Astrocyte of the cerebellum (primary cell): ENCODE data around the gene TMOD1.
A peak's percentile ranks its signal among the peaks of the same experiment; 100 is the strongest.

Source experiments
- DNase-seq: peaks from one replicate; pipeline ENCODE4 v3.0.0-alpha.2; 2011; ENCODE audit warnings: low read depth
- H3K4me3 ChIP-seq: 2 replicates; pipeline ENCODE4 v1.5.1; 2011; ENCODE audit warnings: mild to moderate bottlenecking, low read depth, low read length, moderate library complexity
- in situ Hi-C: cut with HindIII; loops from 2 replicates; pipeline ENCODE4 v1.10.0; 2017; ENCODE audit warnings: low sequenced_read_pairs
- TF ChIP-seq, protein P1 (sequence below): IDR thresholded peaks from 2 replicates; pipeline ENCODE4 v1.5.1; 2012; ENCODE audit warnings: low read length, low read depth, moderate library complexity, mild to moderate bottlenecking; ENCODE audit errors: missing control alignments

Gene TMOD1

GRCh38 chr9:97563458-97564135, 62.1 kb downstream of the TMOD1 start:
- H3K4me3 ChIP-seq, result no peak overlapping the region
- TF ChIP-seq, protein P1, sequence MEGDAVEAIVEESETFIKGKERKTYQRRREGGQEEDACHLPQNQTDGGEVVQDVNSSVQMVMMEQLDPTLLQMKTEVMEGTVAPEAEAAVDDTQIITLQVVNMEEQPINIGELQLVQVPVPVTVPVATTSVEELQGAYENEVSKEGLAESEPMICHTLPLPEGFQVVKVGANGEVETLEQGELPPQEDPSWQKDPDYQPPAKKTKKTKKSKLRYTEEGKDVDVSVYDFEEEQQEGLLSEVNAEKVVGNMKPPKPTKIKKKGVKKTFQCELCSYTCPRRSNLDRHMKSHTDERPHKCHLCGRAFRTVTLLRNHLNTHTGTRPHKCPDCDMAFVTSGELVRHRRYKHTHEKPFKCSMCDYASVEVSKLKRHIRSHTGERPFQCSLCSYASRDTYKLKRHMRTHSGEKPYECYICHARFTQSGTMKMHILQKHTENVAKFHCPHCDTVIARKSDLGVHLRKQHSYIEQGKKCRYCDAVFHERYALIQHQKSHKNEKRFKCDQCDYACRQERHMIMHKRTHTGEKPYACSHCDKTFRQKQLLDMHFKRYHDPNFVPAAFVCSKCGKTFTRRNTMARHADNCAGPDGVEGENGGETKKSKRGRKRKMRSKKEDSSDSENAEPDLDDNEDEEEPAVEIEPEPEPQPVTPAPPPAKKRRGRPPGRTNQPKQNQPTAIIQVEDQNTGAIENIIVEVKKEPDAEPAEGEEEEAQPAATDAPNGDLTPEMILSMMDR, result no peak
- in situ Hi-C loops, result no loop called here
- DNase-seq, result no peak

- in situ Hi-C loops, result no loop called here
- DNase-seq, result peak; percentile 4
- no peak overlapping the region for H3K4me3 ChIP-seq
- TF ChIP-seq, protein P1, result no peak
These were observed 63.1 kb downstream of the TMOD1 start for GRCh38 chr9:97564291-97565175.

- TF ChIP-seq, protein P1, result no peak
- in situ Hi-C loops, result no loop called here
- DNase-seq, result no peak
- no peak overlapping the region for H3K4me3 ChIP-seq
These were observed 63.8 kb downstream of the TMOD1 start for GRCh38 chr9:97565262-97565661.

- H3K4me3 ChIP-seq, result no peak overlapping the region
- TF ChIP-seq, protein P1, result no peak
- in situ Hi-C loops, result no loop called here
- DNase-seq, result no peak
These were observed 65.9 kb downstream of the TMOD1 start for GRCh38 chr9:97567182-97567893.

- H3K4me3 ChIP-seq, result no peak overlapping the region
- TF ChIP-seq, protein P1, result no peak
- no peak for DNase-seq
- in situ Hi-C loops, result no loop called here
These were observed 66.4 kb downstream of the TMOD1 start for GRCh38 chr9:97567894-97568202.

DNA sequence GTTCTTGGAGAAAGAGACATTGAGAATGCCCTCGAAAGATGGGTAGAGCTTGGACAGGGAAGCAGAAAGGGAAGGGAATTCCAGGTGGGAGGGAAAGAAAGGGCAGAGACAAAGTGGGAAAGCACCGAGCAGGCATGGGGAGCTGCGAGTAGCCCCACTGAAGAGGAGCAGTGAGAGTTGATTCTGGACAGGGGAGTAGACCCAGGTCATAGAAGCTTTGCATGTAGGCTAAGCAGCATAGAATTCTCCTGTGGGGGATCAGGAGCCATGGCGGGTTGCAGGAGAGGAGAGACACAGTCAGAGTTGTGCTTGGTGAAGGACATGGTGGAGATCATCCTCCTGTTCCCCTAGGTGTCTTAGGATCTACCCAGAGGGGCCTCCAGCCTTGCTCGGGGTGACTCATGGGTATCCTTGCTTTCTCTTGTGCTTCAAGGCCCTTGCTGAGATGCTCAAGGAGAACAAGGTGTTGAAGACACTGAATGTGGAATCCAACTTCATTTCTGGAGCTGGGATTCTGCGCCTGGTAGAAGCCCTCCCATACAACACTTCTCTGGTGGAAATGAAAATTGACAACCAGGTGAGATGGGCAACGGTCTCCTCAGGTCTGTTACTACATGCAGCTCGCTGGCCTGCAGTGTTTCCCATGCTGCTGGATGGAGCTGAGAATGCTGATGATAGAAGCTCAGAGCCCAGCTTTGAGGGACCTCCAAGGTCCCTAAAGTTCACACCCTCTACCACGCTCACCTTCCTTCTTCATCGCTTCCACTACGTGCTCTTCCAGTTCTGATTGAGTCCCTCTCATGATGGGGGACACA, 67.2 kb downstream of the TMOD1 start:
- in situ Hi-C loops, result no loop called here
- DNase-seq, result no peak

More for the DNA sequence above, 67.2 kb downstream of the TMOD1 start:
- no peak overlapping the region for H3K4me3 ChIP-seq
- TF ChIP-seq, protein P1, result no peak
